Mesenchymal stem cell (in vitro differentiated cells and primary cell): ENCODE data around the gene PSTPIP1.
"Not testable (repeated sequence)": the region's sequence is repeated elsewhere in the genome, so short reads cannot be mapped to it uniquely, and the experiment has no call there.

ENCODE experiments used
- DNase-seq: peaks from one replicate; pipeline ENCODE4 v3.0.0-alpha.2; 2013
- H2AFZ ChIP-seq: one replicate; pipeline ENCODE4 v1.6.1; 2013; ENCODE audit warnings: low read depth, mild to moderate bottlenecking, control low read depth, inconsistent platforms, low read length, moderate library complexity
- H2AK5ac ChIP-seq: 2 replicates; pipeline ENCODE4 v1.6.1; 2013; ENCODE audit warnings: low read length, moderate library complexity, mild to moderate bottlenecking, inconsistent platforms; ENCODE audit not compliant: severe bottlenecking
- H2BK120ac ChIP-seq: one replicate; pipeline ENCODE4 v1.6.1; 2013; ENCODE audit warnings: low read depth, mild to moderate bottlenecking, inconsistent platforms, low read length, moderate library complexity
- H2BK12ac ChIP-seq, 2 experiments: one replicate each; pipeline ENCODE4 v1.6.1; 2013; ENCODE audit warnings: inconsistent platforms in 2 of 2, low read length in 2 of 2, mild to moderate bottlenecking in 2 of 2, moderate library complexity in 2 of 2, control low read depth in 1 of 2
- H2BK15ac ChIP-seq: one replicate; pipeline ENCODE4 v1.6.1; 2013; ENCODE audit warnings: mild to moderate bottlenecking, low read depth, inconsistent platforms; ENCODE audit not compliant: poor library complexity, severe bottlenecking
- H2BK5ac ChIP-seq: 2 replicates; pipeline ENCODE4 v1.6.1; 2013; ENCODE audit warnings: low read depth, mild to moderate bottlenecking, low read length, control low read depth, inconsistent platforms; ENCODE audit not compliant: poor library complexity, severe bottlenecking
- H3K14ac ChIP-seq, 2 experiments: one replicate each; pipeline ENCODE4 v1.6.1; 2013; ENCODE audit warnings: inconsistent platforms in 2 of 2, low read length in 2 of 2, control low read depth in 1 of 2, mild to moderate bottlenecking in 1 of 2, moderate library complexity in 1 of 2
- H3K18ac ChIP-seq, 2 experiments: one replicate each; pipeline ENCODE4 v1.6.1; 2013; ENCODE audit warnings: inconsistent platforms in 2 of 2, low read length in 2 of 2, control low read depth in 1 of 2, low read depth in 1 of 2, mild to moderate bottlenecking in 1 of 2
- H3K23ac ChIP-seq, 2 experiments: one replicate each; pipeline ENCODE4 v1.6.1; 2013; ENCODE audit warnings: inconsistent platforms in 2 of 2, low read length in 2 of 2, mild to moderate bottlenecking in 2 of 2, moderate library complexity in 2 of 2, control low read depth in 1 of 2
- H3K27ac ChIP-seq: 2 replicates; pipeline ENCODE4 v1.5.1; 2013; ENCODE audit warnings: mild to moderate bottlenecking, moderate library complexity, low read length, control low read depth, inconsistent platforms; ENCODE audit not compliant: poor library complexity, severe bottlenecking
- H3K27me3 ChIP-seq, 2 experiments: 2 replicates each; pipeline versions ENCODE4 v1.6.1 to v1.7.0; 2013; ENCODE audit warnings: low read length in 2 of 2, mild to moderate bottlenecking in 2 of 2, moderate library complexity in 2 of 2, control low read depth in 1 of 2, inconsistent platforms in 1 of 2; ENCODE audit not compliant: control insufficient read depth in 1 of 2, insufficient read depth in 1 of 2
- H3K36me3 ChIP-seq, 2 experiments: 2 replicates each; pipeline versions ENCODE4 v1.6.1 to v1.7.0; 2013; ENCODE audit warnings: low read length in 2 of 2, control low read depth in 1 of 2, inconsistent platforms in 1 of 2, low read depth in 1 of 2, mild to moderate bottlenecking in 1 of 2; ENCODE audit not compliant: insufficient read depth in 2 of 2, control insufficient read depth in 1 of 2
- H3K4ac ChIP-seq, 2 experiments: one replicate each; pipeline ENCODE4 v1.6.1; 2013; ENCODE audit warnings: inconsistent platforms in 2 of 2, low read length in 2 of 2, mild to moderate bottlenecking in 2 of 2, moderate library complexity in 2 of 2, control low read depth in 1 of 2, low read depth in 1 of 2
- H3K4me1 ChIP-seq: 2 replicates; pipeline ENCODE4 v1.6.1; 2013; ENCODE audit warnings: low read depth, low read length, control low read depth; ENCODE audit not compliant: control insufficient read depth, insufficient read depth
- H3K4me2 ChIP-seq: 2 replicates; pipeline ENCODE4 v1.6.1; 2013; ENCODE audit warnings: low read length, mild to moderate bottlenecking, inconsistent platforms; ENCODE audit not compliant: poor library complexity, severe bottlenecking
- H3K4me3 ChIP-seq, 2 experiments: 2 replicates each; pipeline versions ENCODE4 v1.5.1 to v1.7.0; 2013; ENCODE audit warnings: low read length in 2 of 2, mild to moderate bottlenecking in 2 of 2, control low read depth in 1 of 2, low read depth in 1 of 2; ENCODE audit not compliant: insufficient read depth in 1 of 2
- H3K79me1 ChIP-seq: replicated peaks from 2 replicates; pipeline ENCODE4 v1.6.1; 2013; ENCODE audit warnings: mild to moderate bottlenecking, control low read depth, low read length, inconsistent platforms; ENCODE audit not compliant: poor library complexity, severe bottlenecking
- H3K9ac ChIP-seq: 2 replicates; pipeline ENCODE4 v1.7.0; 2013; ENCODE audit warnings: mild to moderate bottlenecking, low read length, moderate library complexity
- H3K9me3 ChIP-seq: 2 replicates; pipeline ENCODE4 v1.7.0; 2013; ENCODE audit warnings: mild to moderate bottlenecking, low read length; ENCODE audit not compliant: control insufficient read depth
- H4K8ac ChIP-seq: one replicate; pipeline ENCODE4 v1.6.1; 2013; ENCODE audit warnings: inconsistent platforms, mild to moderate bottlenecking, low read length, moderate library complexity
- H4K91ac ChIP-seq: one replicate; pipeline ENCODE4 v1.6.1; 2013; ENCODE audit warnings: mild to moderate bottlenecking, low read length, inconsistent platforms
- WGBS: methylation state at CpG from one replicate; pipeline ENCODE4 v1.1.7; 2013; ENCODE audit warnings: mixed read lengths; 5-methylcytosine and 5-hydroxymethylcytosine counted together

Gene PSTPIP1

GRCh38 chr15:76963596-76963995 is 31.3 kb upstream of the PSTPIP1 start:
- no peak overlapping the region for H3K27ac ChIP-seq
- H3K9me3 ChIP-seq, result no peaks in the 10 kb centered on the region
- no peaks in the 10 kb centered on the region for H3K79me1 ChIP-seq
- no peak overlapping the region for H3K4me3 ChIP-seq
- no peak overlapping the region for H4K91ac ChIP-seq
- H2BK5ac ChIP-seq, result no peak overlapping the region
- no peak overlapping the region for H2AFZ ChIP-seq
- no peak overlapping the region for H2BK120ac ChIP-seq
- H3K27me3 ChIP-seq, result peaks cover 11 to 35% of the 10 kb centered on the region in 2 experiments
- no peak overlapping the region for H2BK15ac ChIP-seq
- no peak overlapping the region for H3K23ac ChIP-seq
- H3K9ac ChIP-seq, result no peak overlapping the region
- H3K4ac ChIP-seq, result no peak overlapping the region
- no peak overlapping the region for H3K18ac ChIP-seq
- no peak overlapping the region for H3K4me2 ChIP-seq
- no peaks in the 10 kb centered on the region for H3K36me3 ChIP-seq
- H3K4me1 ChIP-seq, result peaks cover 6% of the 10 kb centered on the region
- 77% methylated on average over 9 of the region's 9 CpGs for WGBS
- H2BK12ac ChIP-seq, result no peak overlapping the region
- DNase-seq, result no peak
- no peak overlapping the region for H4K8ac ChIP-seq
- no peak overlapping the region for H3K14ac ChIP-seq
- H2AK5ac ChIP-seq, result no peak overlapping the region

DNA sequence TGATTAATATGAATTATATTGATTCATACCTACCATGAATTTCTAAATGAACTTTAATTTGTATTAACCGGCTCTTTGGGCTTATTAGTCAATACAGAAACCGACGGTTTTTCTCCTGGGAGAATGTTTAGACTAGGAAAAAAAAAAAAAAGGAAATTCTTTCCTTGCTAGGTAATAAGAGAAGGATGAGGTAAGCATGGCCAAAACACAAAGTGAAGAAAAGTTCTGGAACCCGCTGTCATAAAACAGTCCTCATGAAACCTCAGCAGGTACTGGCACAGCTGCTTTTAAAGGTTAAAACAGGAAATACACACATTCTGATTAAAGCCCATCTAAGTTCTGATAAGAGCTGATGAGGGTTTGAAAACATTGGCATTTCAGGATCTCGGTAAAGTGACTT is 30.8 kb upstream of the PSTPIP1 start:
- Histone ChIP-seq H3K4me1 (peaks cover 6% of the 10 kb centered on the region), H3K4ac (no peak overlapping the region), H3K23ac (no peak overlapping the region), H4K8ac (no peak overlapping the region), H3K27ac (no peak overlapping the region), H3K36me3 (no peaks in the 10 kb centered on the region), H4K91ac (no peak overlapping the region), H2AFZ (no peak overlapping the region), H2BK120ac (no peak overlapping the region), H3K18ac (no peak overlapping the region), H2BK5ac (no peak overlapping the region), H2AK5ac (no peak overlapping the region), H3K27me3 (peaks cover 11 to 35% of the 10 kb centered on the region in 2 experiments), H3K4me2 (no peak overlapping the region), H2BK15ac (no peak overlapping the region), H3K9me3 (no peaks in the 10 kb centered on the region), H3K14ac (no peak overlapping the region), H3K79me1 (no peaks in the 10 kb centered on the region), H2BK12ac (no peak overlapping the region), H3K4me3 (no peak overlapping the region), H3K9ac (no peak overlapping the region)
- DNase-seq, result peak; percentile 32
- WGBS, result 15% methylated on average over 4 of the region's 5 CpGs

DNA sequence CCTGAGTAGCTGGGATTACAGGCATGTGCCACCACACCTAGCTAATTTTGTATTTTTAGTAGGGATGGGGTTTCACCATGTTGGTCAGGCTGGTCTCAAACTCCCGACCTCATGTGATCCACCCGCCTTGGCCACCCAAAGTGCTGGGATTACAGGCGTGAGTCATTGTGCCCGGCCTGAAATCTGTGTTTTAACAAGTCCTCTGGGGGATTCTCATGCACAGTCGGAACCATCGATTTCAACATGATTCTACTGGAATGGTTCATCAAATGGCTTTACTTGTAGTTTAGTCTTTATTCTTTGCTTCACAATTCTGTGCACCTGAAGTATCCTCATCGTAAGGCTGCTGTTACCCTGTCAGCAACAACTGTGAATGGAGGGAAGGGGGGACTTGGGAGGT is 28.9 kb upstream of the PSTPIP1 start:
- not testable (repeated sequence) for H2BK5ac ChIP-seq, H3K18ac ChIP-seq, DNase-seq, H2AK5ac ChIP-seq, H3K4me2 ChIP-seq, H3K9ac ChIP-seq, H4K91ac ChIP-seq, H3K36me3 ChIP-seq, H4K8ac ChIP-seq, H3K23ac ChIP-seq, H3K4ac ChIP-seq, H3K14ac ChIP-seq, H3K9me3 ChIP-seq, H2BK12ac ChIP-seq, H3K4me3 ChIP-seq, H3K79me1 ChIP-seq, H2AFZ ChIP-seq, H2BK15ac ChIP-seq, H2BK120ac ChIP-seq, H3K27ac ChIP-seq, H3K4me1 ChIP-seq
- peaks cover 11 to 40% of the 10 kb centered on the region in 2 experiments for H3K27me3 ChIP-seq
- 91% methylated on average over 6 of the region's 7 CpGs for WGBS

DNA sequence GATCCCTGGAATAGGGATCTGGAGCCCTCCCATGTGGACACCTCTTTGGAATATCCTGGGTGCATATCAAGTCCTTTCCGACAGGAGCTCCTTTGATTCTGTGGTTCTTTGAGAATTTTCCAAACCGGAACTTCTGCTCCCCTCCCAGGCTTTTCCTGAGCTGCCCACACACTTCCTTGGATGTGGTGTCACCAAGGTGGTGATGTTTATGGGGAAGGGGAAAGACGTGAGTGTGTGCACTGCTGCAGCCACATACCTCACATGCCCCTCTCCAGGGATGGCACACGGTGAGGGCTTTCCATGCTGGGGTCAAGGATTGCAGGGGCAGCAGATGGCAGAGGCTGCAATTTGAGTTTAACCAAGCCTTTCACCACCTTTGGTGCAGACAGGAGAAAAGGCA is 27.9 kb upstream of the PSTPIP1 start:
- Histone ChIP-seq H3K27me3 (peaks cover 11 to 38% of the 10 kb centered on the region in 2 experiments), H4K91ac (no peak overlapping the region), H2BK12ac (no peak overlapping the region), H3K23ac (no peak overlapping the region), H3K4me1 (peaks cover 6% of the 10 kb centered on the region), H3K79me1 (no peaks in the 10 kb centered on the region), H3K4ac (no peak overlapping the region), H3K14ac (no peak overlapping the region), H3K4me3 (no peak overlapping the region), H4K8ac (no peak overlapping the region), H2AFZ (no peak overlapping the region), H2AK5ac (no peak overlapping the region), H2BK5ac (no peak overlapping the region), H3K27ac (no peak overlapping the region), H3K4me2 (no peak overlapping the region), H3K36me3 (no peaks in the 10 kb centered on the region), H2BK15ac (no peak overlapping the region), H2BK120ac (no peak overlapping the region), H3K9ac (no peak overlapping the region), H3K9me3 (no peaks in the 10 kb centered on the region), H3K18ac (no peak overlapping the region)
- DNase-seq, result no peak
- WGBS, result 66% methylated on average over 4 of the region's 4 CpGs
